Breast epithelium (tissue), 4 donors: ENCODE results near the gene OAF. TPM values are rescaled to one million over a fixed set of nuclear protein-coding genes. Genes with fewer than 3 reads are reported as not detected.

Experiments used
- DNase-seq, 2 donors: peaks; one replicate each; pipeline ENCODE4 v3.0.0-alpha.2; 2019; ENCODE audit warnings: low spot score in 2 of 2
- H3K27ac ChIP-seq, 2 donors: fragments of 200-600 bp; sonication (generic) in 1 of 2; one replicate each; pipeline ENCODE4 v1.5.1; 2016 to 2019; ENCODE audit warnings: mild to moderate bottlenecking in 1 of 2
- H3K27me3 ChIP-seq, 2 donors: fragments of 200-600 bp; sonication (generic) in 1 of 2; one replicate each; pipeline versions ENCODE4 v1.5.1 to v1.6.0; 2017 to 2019; ENCODE audit warnings: control low read depth in 1 of 2, mild to moderate bottlenecking in 1 of 2
- H3K36me3 ChIP-seq: fragments of 200-600 bp; one replicate; pipeline ENCODE4 v1.5.1; 2019
- H3K4me1 ChIP-seq, 2 donors: fragments of 200-600 bp; sonication (generic); one replicate each; pipeline ENCODE4 v1.5.1; 2016 to 2019; ENCODE audit warnings: control low read depth in 1 of 2
- H3K4me3 ChIP-seq, 3 donors: fragments of 200-600 bp; sonication (generic); 1 replicate in 2 of 3; 2 replicates in 1 of 3; pipeline ENCODE4 v1.5.1; 2016 to 2019; ENCODE audit warnings: mild to moderate bottlenecking in 3 of 3, moderate library complexity in 2 of 3
- H3K9me3 ChIP-seq, 2 donors: fragments of 200-600 bp; sonication (generic) in 1 of 2; one replicate each; pipeline ENCODE4 v1.5.1; 2016 to 2019; ENCODE audit warnings: control low read depth in 1 of 2
- POLR2A ChIP-seq: fragments of 450-650 bp; IDR thresholded peaks from one replicate; pipeline ENCODE4 v1.6.1; 2016; ENCODE audit warnings: antibody characterized with exemption, mild to moderate bottlenecking, moderate library complexity
- POLR2AphosphoS5 ChIP-seq, 3 donors: sonication (generic); formaldehyde crosslinking; IDR thresholded peaks; one replicate each; pipeline ENCODE4 v1.6.1; 2017; ENCODE audit warnings: antibody characterized with exemption in 3 of 3
- intact Hi-C: fragments of 100-400 bp; cut with DNase I; formaldehyde crosslinking; loops from one replicate; pipeline ENCODE4 v1.15.1; 2023; ENCODE audit warnings: low total_unique reads
- total RNA-seq, 3 donors: library from RNA; depleted of rRNA; stranded (reverse); fragments of >200 nt; gene quantifications; one replicate each; pipeline ENCODE4 v1.1.0, GENCODE V29; 2016
- TF ChIP-seq, protein P1 (sequence below), 3 donors: fragments of 450-650 bp; IDR thresholded peaks; one replicate each; pipeline ENCODE4 v1.5.1; 2016 to 2017; ENCODE audit warnings: antibody characterized with exemption in 3 of 3, mild to moderate bottlenecking in 3 of 3, moderate library complexity in 3 of 3

Gene OAF
- total RNA-seq, 3 donors from 2014 or later: 19.8 to 35.1 (median 33.3) TPM

DNA sequence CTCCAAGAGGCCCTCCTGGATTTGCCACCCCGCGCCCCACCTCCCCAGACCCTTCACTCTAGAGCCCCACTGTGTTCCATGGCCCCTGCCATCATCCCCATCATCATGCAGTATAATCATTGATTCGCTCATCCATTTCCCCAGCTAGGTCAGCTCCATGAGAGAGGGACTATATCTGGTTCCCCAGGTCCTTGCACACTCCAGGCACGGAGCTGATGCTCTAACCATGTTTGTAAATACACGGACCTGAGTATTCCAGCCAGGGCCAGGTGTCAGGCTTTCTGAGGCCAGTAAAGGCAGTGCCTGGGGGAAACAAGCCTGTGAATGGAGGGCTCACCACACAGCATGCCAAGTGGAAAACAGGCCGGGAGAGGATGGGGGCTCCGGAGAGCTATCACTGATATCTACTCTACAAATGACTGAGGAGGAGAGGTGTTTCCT lies 27.1 kb upstream of the OAF start:
- intact Hi-C loops: loop anchor here (5.0 kb wide), 1 partner anchor 34 kb away; no protein-coding TSS in a partner anchor
- H3K9me3 ChIP-seq: no peaks in the 10 kb centered on the region
- H3K36me3 ChIP-seq: no peaks in the 10 kb centered on the region
- peak overlapping the region in 1 of 3 donors; percentile 23 for H3K4me3 ChIP-seq
- H3K27me3 ChIP-seq: no peaks in the 10 kb centered on the region
- H3K4me1 ChIP-seq: peaks cover 0 to 3% of the 10 kb centered on the region in 2 donors
- no peak for TF ChIP-seq POLR2A
- TF ChIP-seq, protein P1, sequence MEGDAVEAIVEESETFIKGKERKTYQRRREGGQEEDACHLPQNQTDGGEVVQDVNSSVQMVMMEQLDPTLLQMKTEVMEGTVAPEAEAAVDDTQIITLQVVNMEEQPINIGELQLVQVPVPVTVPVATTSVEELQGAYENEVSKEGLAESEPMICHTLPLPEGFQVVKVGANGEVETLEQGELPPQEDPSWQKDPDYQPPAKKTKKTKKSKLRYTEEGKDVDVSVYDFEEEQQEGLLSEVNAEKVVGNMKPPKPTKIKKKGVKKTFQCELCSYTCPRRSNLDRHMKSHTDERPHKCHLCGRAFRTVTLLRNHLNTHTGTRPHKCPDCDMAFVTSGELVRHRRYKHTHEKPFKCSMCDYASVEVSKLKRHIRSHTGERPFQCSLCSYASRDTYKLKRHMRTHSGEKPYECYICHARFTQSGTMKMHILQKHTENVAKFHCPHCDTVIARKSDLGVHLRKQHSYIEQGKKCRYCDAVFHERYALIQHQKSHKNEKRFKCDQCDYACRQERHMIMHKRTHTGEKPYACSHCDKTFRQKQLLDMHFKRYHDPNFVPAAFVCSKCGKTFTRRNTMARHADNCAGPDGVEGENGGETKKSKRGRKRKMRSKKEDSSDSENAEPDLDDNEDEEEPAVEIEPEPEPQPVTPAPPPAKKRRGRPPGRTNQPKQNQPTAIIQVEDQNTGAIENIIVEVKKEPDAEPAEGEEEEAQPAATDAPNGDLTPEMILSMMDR (IDR thresholded peaks at IDR 0.05): no peak
- no peak for TF ChIP-seq POLR2AphosphoS5 (IDR thresholded peaks at IDR 0.05)
- DNase-seq: peak in 1 of 2 donors; percentile 13
- H3K27ac ChIP-seq: peak overlapping the region; percentile 50 to 96

DNA sequence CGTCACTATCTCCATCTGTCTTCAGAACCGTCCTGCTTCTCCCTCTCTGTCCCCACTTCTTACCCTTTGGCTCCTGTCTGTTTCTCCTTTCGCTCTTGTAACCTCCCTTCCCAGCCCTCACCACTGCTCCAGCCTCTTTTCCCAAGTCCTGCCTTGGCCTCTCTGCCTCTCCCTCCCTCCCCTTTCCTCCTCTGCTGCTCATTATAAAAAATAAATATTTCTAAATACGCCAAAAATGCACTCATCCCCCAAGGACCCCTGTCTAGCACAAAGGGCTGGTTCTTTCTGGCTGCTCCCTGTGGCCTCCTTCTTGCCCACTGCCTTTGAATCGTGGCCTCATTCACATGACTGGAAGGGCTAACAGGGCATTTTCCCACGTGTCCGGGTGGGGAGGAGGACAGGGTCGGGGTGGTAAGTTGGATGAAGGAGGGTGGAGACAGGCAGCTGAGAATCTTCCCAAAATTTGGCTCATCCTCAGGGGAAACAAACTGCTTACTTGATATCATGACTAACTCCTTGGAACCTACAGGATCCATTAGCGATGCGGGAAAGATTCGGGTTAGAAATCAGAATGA lies 26.4 kb upstream of the OAF start:
- Histone ChIP-seq H3K36me3 (no peaks in the 10 kb centered on the region), H3K4me3 (peak overlapping the region in 2 of 3 donors; percentile 9 to 23), H3K27ac (peak overlapping the region; percentile 50 to 96), H3K9me3 (no peaks in the 10 kb centered on the region), H3K4me1 (peaks cover 0 to under 1% of the 10 kb centered on the region in 2 donors), H3K27me3 (no peaks in the 10 kb centered on the region)
- DNase-seq: no peak
- TF ChIP-seq POLR2A (no peak), POLR2AphosphoS5 (IDR thresholded peaks at IDR 0.05) (peak in 2 of 3 donors; percentile 24 to 41)
- intact Hi-C loops: loop anchor here (5.0 kb wide), 1 partner anchor 33 kb away; no protein-coding TSS in a partner anchor

DNA sequence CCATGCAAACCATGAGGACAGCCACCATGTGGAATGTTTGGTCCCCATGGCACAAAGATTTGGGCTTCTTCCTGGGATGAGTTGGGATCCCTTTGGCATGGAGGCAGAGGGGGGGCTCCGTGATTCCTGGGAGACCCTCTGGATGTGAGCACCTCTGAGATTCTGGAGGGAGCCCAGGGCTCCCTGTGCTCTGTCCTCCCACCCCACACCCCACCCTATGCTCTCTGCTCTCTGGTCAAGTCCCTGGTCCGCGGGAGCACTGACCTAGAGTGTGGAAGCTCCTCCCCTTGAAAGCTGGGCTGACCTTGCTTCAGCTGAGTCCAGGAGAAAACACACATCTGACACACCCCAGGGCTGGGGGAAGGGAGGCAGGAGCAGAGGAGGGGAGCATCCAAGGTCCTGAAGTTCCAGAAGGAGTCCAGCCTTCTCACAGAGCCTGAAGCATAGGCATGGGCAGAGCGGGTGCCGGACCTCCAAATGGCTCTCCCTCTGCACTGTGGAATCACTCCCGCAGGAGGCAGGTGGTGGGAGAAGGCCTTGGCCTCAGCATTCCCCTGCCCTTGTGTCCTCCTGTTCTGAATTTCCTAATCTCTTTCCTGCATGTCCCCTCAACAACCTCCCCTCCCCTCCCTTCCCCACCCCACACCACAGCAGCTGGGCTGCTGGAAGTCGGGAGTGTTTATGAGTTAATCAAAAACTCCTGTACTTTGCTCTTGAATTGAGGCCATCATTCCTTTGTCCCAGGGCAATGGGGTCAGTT lies 25.7 kb upstream of the OAF start:
- H3K27me3 ChIP-seq: no peaks in the 10 kb centered on the region
- DNase-seq: peak in 1 of 2 donors; percentile 44
- TF ChIP-seq POLR2AphosphoS5 (IDR thresholded peaks at IDR 0.05) (peak in 1 of 3 donors; percentile 6), POLR2A (no peak)
- TF ChIP-seq, protein P1 (IDR thresholded peaks at IDR 0.05): no peak
- no peaks in the 10 kb centered on the region for H3K9me3 ChIP-seq
- no peaks in the 10 kb centered on the region for H3K36me3 ChIP-seq
- intact Hi-C loops: loop anchor here (5.0 kb wide), 1 partner anchor 32 kb away; no protein-coding TSS in a partner anchor
- peak overlapping the region; percentile 50 to 96 for H3K27ac ChIP-seq
- H3K4me3 ChIP-seq: peak overlapping the region in 2 of 3 donors; percentile 9 to 23
- no peaks in the 10 kb centered on the region for H3K4me1 ChIP-seq

DNA sequence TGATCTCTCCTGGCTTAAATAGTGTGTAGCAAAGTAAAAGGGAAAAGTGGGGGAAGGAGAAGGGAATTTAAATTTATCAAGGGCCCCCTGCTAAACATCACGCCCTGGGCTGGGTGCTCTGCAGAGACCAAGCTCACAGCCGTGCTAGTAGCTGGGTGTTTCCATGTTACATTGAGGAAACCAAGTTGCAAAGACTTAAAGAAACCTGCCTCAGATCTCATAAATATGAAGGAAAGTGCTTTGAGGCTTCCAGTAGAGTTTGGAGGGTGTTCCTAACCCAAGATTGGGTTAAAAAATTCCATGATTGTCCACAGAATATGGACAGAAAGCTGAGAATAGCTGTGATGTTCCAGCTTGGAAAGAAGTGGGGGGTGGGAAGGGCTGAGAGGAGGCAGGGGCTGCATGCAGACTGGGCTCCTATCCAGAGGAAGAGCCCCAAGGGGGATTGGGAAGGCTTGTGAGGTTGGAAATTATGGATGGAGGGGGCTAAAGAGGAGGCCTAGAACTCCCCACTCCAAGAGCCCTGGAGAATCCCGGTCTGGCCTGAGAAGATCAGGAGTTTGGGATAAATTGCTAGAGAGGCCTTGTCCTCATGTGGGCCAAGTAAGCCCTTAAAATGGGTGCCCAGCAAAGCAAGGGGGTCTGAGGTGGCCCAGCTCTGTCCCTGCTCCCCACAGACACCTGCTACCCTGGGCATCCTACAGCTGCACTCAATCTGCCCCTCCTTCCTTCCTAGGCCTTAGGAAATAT lies 25.0 kb upstream of the OAF start:
- H3K36me3 ChIP-seq: no peaks in the 10 kb centered on the region
- TF ChIP-seq, protein P1 (IDR thresholded peaks at IDR 0.05): no peak
- no peak for TF ChIP-seq POLR2A
- no peak for TF ChIP-seq POLR2AphosphoS5 (IDR thresholded peaks at IDR 0.05)
- intact Hi-C loops: no loop called here
- H3K27me3 ChIP-seq: no peaks in the 10 kb centered on the region
- H3K4me3 ChIP-seq: no peak overlapping the region
- DNase-seq: no peak
- H3K27ac ChIP-seq: peak overlapping the region; percentile 50 to 96
- no peaks in the 10 kb centered on the region for H3K9me3 ChIP-seq
- no peaks in the 10 kb centered on the region for H3K4me1 ChIP-seq

DNA sequence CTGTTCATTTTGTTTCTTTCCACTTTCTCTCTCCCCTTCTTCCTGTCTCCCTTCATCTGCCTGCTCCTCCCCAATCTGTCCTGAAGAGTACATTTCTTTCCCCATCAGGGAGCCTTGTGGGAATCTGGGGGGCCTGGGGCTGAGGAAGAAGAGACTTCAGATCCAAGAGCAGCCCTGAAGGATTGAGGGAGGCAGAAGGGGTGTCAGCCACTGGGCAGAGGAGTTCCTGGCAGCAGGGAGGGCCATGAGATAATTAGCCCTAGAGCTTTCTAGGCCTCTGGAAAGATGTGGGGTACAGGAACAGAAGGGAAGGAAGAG lies 24.4 kb upstream of the OAF start:
- no peak overlapping the region for H3K4me3 ChIP-seq
- no peaks in the 10 kb centered on the region for H3K27me3 ChIP-seq
- no peak for TF ChIP-seq POLR2A
- TF ChIP-seq, protein P1 (IDR thresholded peaks at IDR 0.05): no peak
- TF ChIP-seq POLR2AphosphoS5 (IDR thresholded peaks at IDR 0.05): no peak
- H3K36me3 ChIP-seq: no peaks in the 10 kb centered on the region
- DNase-seq: no peak
- no peaks in the 10 kb centered on the region for H3K4me1 ChIP-seq
- H3K9me3 ChIP-seq: no peaks in the 10 kb centered on the region
- H3K27ac ChIP-seq: peak overlapping the region; percentile 50 to 96
- intact Hi-C loops: no loop called here
